Endothelial cell (in vitro differentiated cells): Measurements from ENCODE around the gene KRT77. TPM values are rescaled to one million over a fixed set of nuclear protein-coding genes. Genes with fewer than 3 reads are reported as not detected.
A peak's percentile ranks its signal among the peaks of the same experiment; 100 is the strongest.

Experiments used
- DNase-seq: peaks from one replicate; pipeline ENCODE4 v3.0.0; 2021; ENCODE audit warnings: low spot score
- H3K27ac Mint-ChIP-seq: one replicate; pipeline ENCODE4 v1.8.0; 2021; ENCODE audit warnings: mixed read lengths, inconsistent platforms; ENCODE audit not compliant: unreplicated experiment
- H3K27me3 Mint-ChIP-seq: one replicate; pipeline ENCODE4 v1.8.0; 2021; ENCODE audit warnings: mild to moderate bottlenecking, moderate library complexity, mixed read lengths, inconsistent platforms; ENCODE audit not compliant: unreplicated experiment
- H3K36me3 Mint-ChIP-seq: one replicate; pipeline ENCODE4 v1.8.0; 2021; ENCODE audit warnings: mild to moderate bottlenecking, low read depth, mixed read lengths, inconsistent platforms; ENCODE audit not compliant: unreplicated experiment
- H3K4me1 Mint-ChIP-seq: one replicate; pipeline ENCODE4 v1.8.0; 2021; ENCODE audit warnings: mild to moderate bottlenecking, mixed read lengths, inconsistent platforms; ENCODE audit not compliant: unreplicated experiment
- H3K4me3 Mint-ChIP-seq: one replicate; pipeline ENCODE4 v1.8.0; 2021; ENCODE audit warnings: mild to moderate bottlenecking, mixed read lengths, inconsistent platforms; ENCODE audit not compliant: unreplicated experiment
- H3K9me3 Mint-ChIP-seq: one replicate; pipeline ENCODE4 v1.8.0; 2021; ENCODE audit warnings: mixed read lengths, inconsistent platforms; ENCODE audit not compliant: unreplicated experiment
- CTCF ChIP-seq: fragments of 200-600 bp; sonication (generic); IDR thresholded peaks from one replicate; pipeline ENCODE4 v1.5.0; 2021; ENCODE audit warnings: antibody characterized with exemption; ENCODE audit not compliant: unreplicated experiment
- total RNA-seq: library from RNA; stranded (reverse); fragmentation: NEBNext Ultra II Directional; extraction: Animal tissue kit (Norgen Biotek cat#: 25700); gene quantifications from one replicate; pipeline ENCODE4 v1.2.1, GENCODE V29; 2021; ENCODE audit not compliant: unreplicated experiment

KRT77 gene
- total RNA-seq, 1 donor from 2014 or later: not detected

GRCh38 chr12:52691841-52692150 lies 11.5 kb downstream of the KRT77 start:
- H3K27ac Mint-ChIP-seq: no peak overlapping the region
- no peaks in the 10 kb centered on the region for H3K9me3 Mint-ChIP-seq
- H3K27me3 Mint-ChIP-seq: peaks cover 17% of the 10 kb centered on the region
- H3K4me1 Mint-ChIP-seq: peaks cover 7% of the 10 kb centered on the region
- H3K36me3 Mint-ChIP-seq: no peaks in the 10 kb centered on the region
- no peak overlapping the region for H3K4me3 Mint-ChIP-seq
- DNase-seq: no peak
- TF ChIP-seq CTCF: no peak

- no peak for TF ChIP-seq CTCF
- peaks cover 20% of the 10 kb centered on the region for H3K27me3 Mint-ChIP-seq
Observed at GRCh38 chr12:52691076-52691840, 12.1 kb downstream of the KRT77 start.

GRCh38 chr12:52690351-52691075 lies 12.8 kb downstream of the KRT77 start:
- H3K9me3 Mint-ChIP-seq: no peaks in the 10 kb centered on the region
- no peak for DNase-seq
- H3K4me3 Mint-ChIP-seq: no peak overlapping the region
- peaks cover 7% of the 10 kb centered on the region for H3K4me1 Mint-ChIP-seq
- no peaks in the 10 kb centered on the region for H3K36me3 Mint-ChIP-seq
- no peak overlapping the region for H3K27ac Mint-ChIP-seq
- TF ChIP-seq CTCF: no peak
- peaks cover 20% of the 10 kb centered on the region for H3K27me3 Mint-ChIP-seq

More at GRCh38 chr12:52691076-52691840, 12.1 kb downstream of the KRT77 start:
- Mint-ChIP-seq H3K9me3 (no peaks in the 10 kb centered on the region), H3K36me3 (no peaks in the 10 kb centered on the region), H3K4me3 (no peak overlapping the region), H3K4me1 (peaks cover 7% of the 10 kb centered on the region), H3K27ac (no peak overlapping the region)
- peak; percentile 21 for DNase-seq

- H3K27ac Mint-ChIP-seq: no peak overlapping the region
- no peak overlapping the region for H3K4me3 Mint-ChIP-seq
- H3K9me3 Mint-ChIP-seq: no peaks in the 10 kb centered on the region
- no peaks in the 10 kb centered on the region for H3K36me3 Mint-ChIP-seq
- H3K27me3 Mint-ChIP-seq: peaks cover 20% of the 10 kb centered on the region
- H3K4me1 Mint-ChIP-seq: peaks cover 7% of the 10 kb centered on the region
- no peak for DNase-seq
- TF ChIP-seq CTCF: no peak
Observed at GRCh38 chr12:52689936-52690335, 13.4 kb downstream of the KRT77 start.

GRCh38 chr12:52689239-52689638 lies 14.1 kb downstream of the KRT77 start:
- H3K36me3 Mint-ChIP-seq: no peaks in the 10 kb centered on the region
- peaks cover 23% of the 10 kb centered on the region for H3K27me3 Mint-ChIP-seq
- no peak overlapping the region for H3K27ac Mint-ChIP-seq
- no peak overlapping the region for H3K4me3 Mint-ChIP-seq
- no peak for DNase-seq
- H3K9me3 Mint-ChIP-seq: no peaks in the 10 kb centered on the region
- peaks cover 7% of the 10 kb centered on the region for H3K4me1 Mint-ChIP-seq
- no peak for TF ChIP-seq CTCF
